ENCODE data around the gene MTX2. TPM values are rescaled to one million over a fixed set of nuclear protein-coding genes. Genes with fewer than 3 reads are reported as not detected.

Gene MTX2
- total RNA-seq = 16.6 and 16.9 TPM in 2 replicates

GRCh38 chr2:176269319-176270099 is at the start of gene MTX2:
MTX2 (plus strand) TSS chr2:176269442; CDS start chr2:176269630, 188 bp downstream.

Other genes with a start within 250 kb of the MTX2 start
- gene EVX2, start 185.5 kb upstream of the MTX2 start, total RNA-seq = not detected in 2 replicates
- not detected in 2 replicates for gene HOXD13, start 176.7 kb upstream of the MTX2 start, total RNA-seq
- not detected in 2 replicates for gene HOXD12, start 169.6 kb upstream of the MTX2 start, total RNA-seq
- not detected in 2 replicates for gene HOXD11, start 162.2 kb upstream of the MTX2 start, total RNA-seq
- not detected in 2 replicates for gene HOXD10, start 152.7 kb upstream of the MTX2 start, total RNA-seq
- gene HOXD9, start 146.7 kb upstream of the MTX2 start, total RNA-seq = not detected in 2 replicates
- gene HOXD8, start 139.7 kb upstream of the MTX2 start, total RNA-seq = not detected in 2 replicates
- not detected in 2 replicates for gene HOXD4, start 117.9 kb upstream of the MTX2 start, total RNA-seq
- not detected in 2 replicates for gene HOXD3, start 112.1 kb upstream of the MTX2 start, total RNA-seq
- not detected in 2 replicates for gene HOXD1, start 80.8 kb upstream of the MTX2 start, total RNA-seq

Measured in bronchial smooth muscle cell (primary cell).